GM12864 (cell line): ENCODE measurements around the gene KIRREL2.

Experiments used
- DNase-seq: peaks from one replicate; pipeline ENCODE4 v3.0.0-alpha.2; 2011; ENCODE audit warnings: low read depth
- H3K4me3 ChIP-seq: 2 replicates; pipeline ENCODE4 v1.5.1; 2011; ENCODE audit warnings: mild to moderate bottlenecking, low read depth, low read length, control low read depth
- TF ChIP-seq, protein P1 (sequence below): IDR thresholded peaks from 2 replicates; pipeline ENCODE4 v1.5.1; 2011; ENCODE audit warnings: low read depth, mild to moderate bottlenecking, moderate library complexity, low read length, control low read depth, inconsistent platforms; ENCODE audit errors: missing control alignments

Gene KIRREL2

DNA sequence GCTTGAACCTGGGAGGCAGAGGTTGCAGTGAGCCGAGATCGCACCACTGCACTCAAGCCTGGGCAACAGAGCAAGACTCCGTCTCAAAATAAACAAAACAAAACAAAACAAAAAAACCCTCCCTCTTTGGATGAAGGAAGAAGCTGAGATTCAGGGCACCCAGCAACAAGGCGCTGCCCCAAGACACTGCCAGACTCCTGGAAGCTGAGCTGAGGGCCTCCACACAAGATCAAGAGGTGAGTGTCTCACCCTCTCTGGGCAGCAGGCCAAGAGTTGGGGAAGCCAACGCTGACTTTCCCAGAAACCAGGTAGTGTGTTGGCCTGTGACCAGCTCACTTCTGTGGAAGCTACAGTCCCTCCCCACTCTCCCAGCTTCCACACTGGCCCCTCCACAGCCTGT, 55.1 kb downstream of the KIRREL2 start:
- no peak overlapping the region for H3K4me3 ChIP-seq
- TF ChIP-seq, protein P1, sequence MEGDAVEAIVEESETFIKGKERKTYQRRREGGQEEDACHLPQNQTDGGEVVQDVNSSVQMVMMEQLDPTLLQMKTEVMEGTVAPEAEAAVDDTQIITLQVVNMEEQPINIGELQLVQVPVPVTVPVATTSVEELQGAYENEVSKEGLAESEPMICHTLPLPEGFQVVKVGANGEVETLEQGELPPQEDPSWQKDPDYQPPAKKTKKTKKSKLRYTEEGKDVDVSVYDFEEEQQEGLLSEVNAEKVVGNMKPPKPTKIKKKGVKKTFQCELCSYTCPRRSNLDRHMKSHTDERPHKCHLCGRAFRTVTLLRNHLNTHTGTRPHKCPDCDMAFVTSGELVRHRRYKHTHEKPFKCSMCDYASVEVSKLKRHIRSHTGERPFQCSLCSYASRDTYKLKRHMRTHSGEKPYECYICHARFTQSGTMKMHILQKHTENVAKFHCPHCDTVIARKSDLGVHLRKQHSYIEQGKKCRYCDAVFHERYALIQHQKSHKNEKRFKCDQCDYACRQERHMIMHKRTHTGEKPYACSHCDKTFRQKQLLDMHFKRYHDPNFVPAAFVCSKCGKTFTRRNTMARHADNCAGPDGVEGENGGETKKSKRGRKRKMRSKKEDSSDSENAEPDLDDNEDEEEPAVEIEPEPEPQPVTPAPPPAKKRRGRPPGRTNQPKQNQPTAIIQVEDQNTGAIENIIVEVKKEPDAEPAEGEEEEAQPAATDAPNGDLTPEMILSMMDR: no peak
- DNase-seq: no peak

- no peak overlapping the region for H3K4me3 ChIP-seq
- TF ChIP-seq, protein P1: no peak
- no peak for DNase-seq
These were observed 56.9 kb downstream of the KIRREL2 start for GRCh38 chr19:35913589-35913988.

DNA sequence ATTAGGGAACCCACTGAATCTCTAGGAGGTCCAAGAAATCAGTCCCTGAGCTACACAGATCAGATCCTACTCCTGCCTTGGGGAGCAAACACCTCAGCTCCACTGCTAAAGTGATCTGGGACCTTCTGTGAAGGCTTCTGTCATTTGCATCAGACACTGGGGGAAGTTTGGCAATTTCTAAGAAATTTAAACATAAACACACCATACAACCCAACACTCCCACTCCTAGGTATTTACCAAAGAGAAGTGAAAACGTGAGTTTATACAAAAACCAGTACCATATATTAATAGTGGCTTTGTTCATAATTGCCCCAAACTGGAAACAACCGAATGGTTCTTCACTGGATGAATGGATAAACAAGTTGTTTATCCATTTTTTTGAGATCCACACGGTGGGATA, 58.7 kb downstream of the KIRREL2 start:
- TF ChIP-seq, protein P1: no peak
- no peak overlapping the region for H3K4me3 ChIP-seq
- DNase-seq: no peak
